IgD-negative memory B cell (primary cell): ENCODE data around the gene LHFPL6. TPM values are rescaled to one million over a fixed set of nuclear protein-coding genes. Genes with fewer than 3 reads are reported as not detected.

ENCODE experiments used
- H3K27ac Mint-ChIP-seq, 3 donors: one replicate each; pipeline ENCODE4 v1.8.0; 2020 to 2022; ENCODE audit warnings: mild to moderate bottlenecking in 3 of 3, mixed read lengths in 3 of 3, moderate library complexity in 1 of 3
- H3K27me3 Mint-ChIP-seq: one replicate; pipeline ENCODE4 v1.8.0; 2021; ENCODE audit warnings: mixed read lengths
- H3K36me3 Mint-ChIP-seq: one replicate; pipeline ENCODE4 v1.8.0; 2020; ENCODE audit warnings: mild to moderate bottlenecking, mixed read lengths
- H3K4me1 Mint-ChIP-seq, 3 donors: one replicate each; pipeline ENCODE4 v1.8.0; 2020 to 2022; ENCODE audit warnings: mixed read lengths in 3 of 3, mild to moderate bottlenecking in 1 of 3
- H3K4me3 Mint-ChIP-seq, 4 donors: one replicate each; pipeline ENCODE4 v1.8.0; 2020 to 2022; ENCODE audit warnings: mild to moderate bottlenecking in 4 of 4, mixed read lengths in 4 of 4, moderate library complexity in 3 of 4
- H3K9me3 Mint-ChIP-seq, 3 donors: one replicate each; pipeline ENCODE4 v1.8.0; 2020 to 2021; ENCODE audit warnings: mixed read lengths in 3 of 3, mild to moderate bottlenecking in 1 of 3
- polyA plus RNA-seq: library from polyadenylated mRNA; unstranded; fragments of 300-500 nt; fragmentation: Illumina TruSeq; gene quantifications from one replicate; pipeline ENCODE4 v1.2.3, GENCODE V29; 2021

The LHFPL6 gene
- polyA plus RNA-seq, 1 donor from 2014 or later, result not detected

DNA sequence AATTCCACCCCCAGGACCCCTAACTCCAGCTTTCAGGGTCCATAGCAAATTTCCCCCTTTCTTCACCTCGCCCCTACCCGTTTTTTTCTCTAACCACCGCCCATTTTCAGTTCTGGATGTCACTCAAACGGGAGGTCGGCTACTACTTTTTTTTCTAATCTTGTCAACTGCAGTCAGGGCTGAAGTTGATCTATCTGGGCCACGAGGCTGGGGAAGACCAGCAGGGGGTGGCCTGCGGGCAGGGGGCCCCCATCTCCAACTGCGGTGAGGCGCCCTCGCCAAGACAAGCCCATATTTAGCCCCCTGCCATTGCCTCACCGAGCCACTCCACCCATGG, 748 bp downstream of the LHFPL6 start:
- H3K4me1 Mint-ChIP-seq, result peaks cover 0 to 10% (median 9%) of the 10 kb centered on the region in 3 donors
- H3K9me3 Mint-ChIP-seq, result no peaks in the 10 kb centered on the region
- peak overlapping the region; percentile 16 to 85 (median 66) for H3K4me3 Mint-ChIP-seq
- H3K27ac Mint-ChIP-seq, result no peak overlapping the region
- H3K36me3 Mint-ChIP-seq, result no peaks in the 10 kb centered on the region
- peaks cover 27% of the 10 kb centered on the region for H3K27me3 Mint-ChIP-seq

DNA sequence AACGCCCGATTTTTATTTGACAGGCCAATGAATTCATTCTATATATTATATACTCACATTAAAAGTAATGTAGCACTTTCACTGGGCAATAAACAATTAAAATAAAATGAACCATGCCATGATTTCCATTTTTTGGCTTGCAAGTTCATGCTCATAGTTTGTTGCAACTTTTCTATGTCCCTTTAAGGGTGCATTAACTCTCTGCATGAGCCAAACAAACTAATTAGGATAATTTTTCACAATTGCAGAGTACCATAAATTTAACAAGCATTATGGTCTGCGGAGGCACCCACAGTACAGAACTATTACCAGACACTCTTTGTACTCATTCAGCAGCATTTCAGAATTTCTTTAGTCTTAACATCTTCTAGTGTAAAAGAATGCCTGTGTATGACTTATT, 1.4 kb downstream of the LHFPL6 start:
- Mint-ChIP-seq H3K9me3 (no peaks in the 10 kb centered on the region), H3K4me3 (peak overlapping the region in 2 of 4 donors; percentile 69 to 85), H3K27ac (no peak overlapping the region), H3K27me3 (peaks cover 25% of the 10 kb centered on the region), H3K36me3 (no peaks in the 10 kb centered on the region), H3K4me1 (peaks cover 0 to 10% (median 9%) of the 10 kb centered on the region in 3 donors)

DNA sequence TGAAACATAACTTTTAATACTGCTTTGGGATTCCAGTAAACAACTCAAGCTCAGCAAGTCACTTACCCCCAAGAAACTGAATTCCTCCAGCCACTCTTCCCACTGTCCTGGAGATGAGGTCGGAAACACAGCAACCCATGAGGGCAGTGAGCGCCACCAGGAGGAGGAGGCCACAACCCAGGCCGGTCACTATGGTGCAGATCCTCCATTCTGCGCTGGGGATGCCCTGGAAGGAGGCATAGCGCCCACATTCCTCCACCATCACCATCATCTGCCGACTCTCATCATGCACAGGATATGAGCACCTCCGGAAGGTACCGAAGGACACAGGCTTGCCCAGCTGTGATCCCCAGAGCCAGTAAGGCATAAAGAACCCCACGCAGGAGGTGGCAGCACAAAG, 2.2 kb downstream of the LHFPL6 start:
- Mint-ChIP-seq H3K9me3 (no peaks in the 10 kb centered on the region), H3K27ac (no peak overlapping the region), H3K4me3 (peak overlapping the region in 1 of 4 donors; percentile 32), H3K27me3 (peaks cover 24% of the 10 kb centered on the region), H3K36me3 (no peaks in the 10 kb centered on the region), H3K4me1 (peaks cover 0 to 10% (median 9%) of the 10 kb centered on the region in 3 donors)

DNA sequence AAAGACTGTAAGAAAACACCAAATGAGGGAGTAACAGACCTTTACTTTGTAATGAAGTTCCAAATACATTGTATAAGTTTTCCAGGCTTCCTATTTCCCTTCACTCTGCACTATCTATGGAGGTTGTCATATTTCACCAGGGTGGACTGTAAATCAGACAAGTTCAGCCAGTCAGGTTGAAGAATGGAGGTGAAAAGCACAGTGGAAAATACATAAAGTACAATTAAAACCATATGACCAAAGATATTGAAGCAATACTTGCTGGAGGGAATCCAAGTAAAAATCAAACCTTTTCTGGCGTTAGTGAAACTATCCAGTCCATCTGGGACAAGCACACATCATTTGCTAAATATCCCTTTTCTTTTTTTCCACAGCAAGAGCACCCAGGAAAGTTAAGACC, 3.2 kb downstream of the LHFPL6 start:
- H3K27me3 Mint-ChIP-seq, result peaks cover 24% of the 10 kb centered on the region
- H3K27ac Mint-ChIP-seq, result no peak overlapping the region
- H3K4me3 Mint-ChIP-seq, result no peak overlapping the region
- no peaks in the 10 kb centered on the region for H3K36me3 Mint-ChIP-seq
- no peaks in the 10 kb centered on the region for H3K9me3 Mint-ChIP-seq
- H3K4me1 Mint-ChIP-seq, result peaks cover 0 to 10% (median 9%) of the 10 kb centered on the region in 3 donors

DNA sequence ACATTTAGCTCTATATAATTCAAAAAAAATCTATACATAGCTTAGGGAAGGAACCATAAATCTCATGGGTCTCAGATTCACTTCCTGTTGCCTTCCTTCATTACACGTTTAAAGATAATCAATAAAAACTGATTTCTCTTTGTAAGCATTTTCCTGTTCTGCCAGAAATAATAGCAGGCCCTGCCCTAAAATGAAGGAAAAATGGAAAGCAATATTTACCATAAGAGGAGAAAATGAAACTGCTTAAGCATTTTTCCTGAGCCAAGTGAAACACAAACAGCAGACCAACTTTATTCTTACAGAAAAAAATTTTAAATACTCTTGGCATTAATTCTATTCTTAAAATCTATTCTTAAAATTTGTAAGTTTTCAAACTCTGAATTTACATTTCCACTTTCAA, 4.0 kb downstream of the LHFPL6 start:
- H3K4me1 Mint-ChIP-seq, result peaks cover 0 to 10% (median 9%) of the 10 kb centered on the region in 3 donors
- H3K36me3 Mint-ChIP-seq, result no peaks in the 10 kb centered on the region
- H3K27ac Mint-ChIP-seq, result no peak overlapping the region
- peaks cover 23% of the 10 kb centered on the region for H3K27me3 Mint-ChIP-seq
- peaks cover 0 to 2% (median 0%) of the 10 kb centered on the region in 3 donors for H3K9me3 Mint-ChIP-seq
- no peak overlapping the region for H3K4me3 Mint-ChIP-seq

DNA sequence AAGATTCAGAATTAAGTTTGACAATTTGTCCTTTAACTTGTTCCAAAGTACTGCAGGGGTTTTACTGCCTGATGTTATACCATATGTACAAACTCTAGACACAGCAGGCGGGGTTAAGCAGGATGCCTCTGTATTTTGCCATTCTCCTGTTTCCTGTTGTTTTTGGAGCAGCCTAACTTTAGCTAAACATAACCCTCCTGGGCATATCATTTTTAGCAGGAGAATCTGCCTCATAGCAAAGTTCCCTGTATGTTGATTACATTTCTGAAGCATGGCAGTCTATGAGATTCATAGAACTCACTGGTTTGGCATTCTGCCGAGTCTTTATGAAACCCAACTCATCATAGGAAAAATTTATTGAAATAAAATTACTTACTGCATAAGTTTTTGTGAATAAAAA, 5.2 kb downstream of the LHFPL6 start:
- no peak overlapping the region for H3K4me3 Mint-ChIP-seq
- peaks cover 1% of the 10 kb centered on the region for H3K36me3 Mint-ChIP-seq
- peaks cover 0 to 3% (median 0%) of the 10 kb centered on the region in 3 donors for H3K9me3 Mint-ChIP-seq
- H3K4me1 Mint-ChIP-seq, result peaks cover 0 to 6% (median 6%) of the 10 kb centered on the region in 3 donors
- H3K27ac Mint-ChIP-seq, result no peak overlapping the region
- H3K27me3 Mint-ChIP-seq, result peaks cover 15% of the 10 kb centered on the region

DNA sequence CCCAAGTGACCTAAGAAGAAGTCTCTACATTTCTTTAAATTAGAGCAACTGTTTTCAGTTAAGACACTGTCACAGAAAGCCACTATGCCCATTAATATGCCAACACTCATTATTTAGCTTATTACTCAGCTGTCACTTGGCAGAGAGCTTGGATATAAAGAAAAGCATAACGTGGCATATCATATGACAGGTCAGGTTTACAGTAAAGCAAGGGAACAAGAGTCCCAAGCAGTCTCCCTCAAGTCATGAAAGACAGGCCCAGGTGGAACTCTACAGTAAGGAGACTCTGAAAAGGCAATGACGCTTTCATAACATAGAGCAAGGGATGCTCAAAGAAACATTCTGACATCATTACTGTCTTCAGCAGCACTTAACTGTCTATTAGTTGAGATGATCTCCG, 6.3 kb downstream of the LHFPL6 start:
- Mint-ChIP-seq H3K4me3 (no peak overlapping the region), H3K4me1 (peaks cover 0 to 2% (median 0%) of the 10 kb centered on the region in 3 donors), H3K9me3 (peaks cover 0 to 3% (median 1%) of the 10 kb centered on the region in 3 donors), H3K36me3 (peaks cover 2% of the 10 kb centered on the region), H3K27ac (no peak overlapping the region), H3K27me3 (peaks cover 8% of the 10 kb centered on the region)

DNA sequence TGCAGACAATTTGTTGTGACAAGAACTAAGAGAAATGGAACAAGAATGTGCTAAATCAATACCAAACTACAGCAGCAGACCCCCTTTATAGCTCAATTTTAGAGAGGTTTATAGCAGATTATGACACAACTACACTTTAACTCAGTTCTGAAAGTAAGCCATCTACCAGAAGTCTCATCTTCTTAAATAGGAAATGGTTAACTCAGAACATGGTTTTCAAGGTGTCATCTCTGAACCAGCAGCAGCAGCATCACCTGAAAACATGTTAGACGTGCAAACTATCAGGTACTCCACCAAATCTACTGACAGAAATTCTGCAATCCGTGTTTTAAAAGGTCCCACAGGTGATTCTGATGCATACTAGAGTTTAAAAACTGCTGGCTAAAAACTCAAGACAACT, 6.8 kb downstream of the LHFPL6 start:
- no peak overlapping the region for H3K27ac Mint-ChIP-seq
- peaks cover 7% of the 10 kb centered on the region for H3K27me3 Mint-ChIP-seq
- peaks cover 0 to 3% (median 1%) of the 10 kb centered on the region in 3 donors for H3K9me3 Mint-ChIP-seq
- H3K36me3 Mint-ChIP-seq, result peaks cover 2% of the 10 kb centered on the region
- no peak overlapping the region for H3K4me3 Mint-ChIP-seq
- H3K4me1 Mint-ChIP-seq, result peaks cover 0 to 2% (median 0%) of the 10 kb centered on the region in 3 donors

DNA sequence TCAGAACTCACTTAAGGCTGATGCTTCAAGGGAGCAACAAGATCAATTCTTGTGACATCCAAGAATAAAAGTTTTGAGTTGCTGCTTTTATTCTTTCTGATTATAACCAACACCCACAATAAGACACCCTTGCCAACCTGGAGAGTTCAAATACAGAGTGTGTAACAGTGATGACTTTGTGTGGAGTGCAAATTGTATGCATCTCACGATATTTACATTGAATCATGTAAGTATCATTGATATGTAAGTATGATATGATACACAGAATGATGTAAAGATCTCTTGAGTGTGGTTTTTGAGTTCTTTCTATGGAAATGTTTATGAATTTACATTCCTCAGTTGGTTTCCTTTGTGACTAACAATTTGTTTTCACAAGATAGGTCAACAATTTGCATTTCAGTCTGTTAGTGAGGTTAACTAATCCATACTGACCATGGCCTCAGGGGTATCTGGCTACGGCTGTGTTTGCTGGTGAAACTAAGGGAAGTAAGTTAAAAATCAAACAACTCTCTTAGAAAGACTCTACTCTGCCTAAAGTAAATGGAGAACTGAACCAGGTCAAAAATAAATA, 12.4 kb downstream of the LHFPL6 start:
- H3K27me3 Mint-ChIP-seq, result peaks cover 3% of the 10 kb centered on the region

DNA sequence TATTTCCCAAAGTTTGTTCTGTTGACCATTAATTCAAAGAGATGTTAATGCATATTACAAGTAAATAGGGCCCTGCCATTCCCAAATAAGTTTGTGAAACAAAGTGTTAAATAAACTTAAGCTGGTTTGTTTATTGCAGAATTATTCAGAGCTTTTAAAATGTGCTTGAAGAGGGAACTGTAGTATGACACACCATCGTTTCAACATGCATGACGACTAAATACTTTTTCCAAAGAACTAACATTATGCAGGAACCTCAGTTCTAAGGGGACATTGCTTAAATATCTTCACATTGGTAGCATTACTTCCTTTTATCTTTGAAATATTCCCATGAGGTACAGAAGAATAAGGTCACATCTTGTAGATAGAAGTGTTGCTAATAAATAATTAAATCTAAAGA, 14.6 kb downstream of the LHFPL6 start:
- H3K4me1 Mint-ChIP-seq, result peaks cover 0 to 4% (median 2%) of the 10 kb centered on the region in 3 donors
- peaks cover 0 to 1% (median 0%) of the 10 kb centered on the region in 3 donors for H3K9me3 Mint-ChIP-seq
- peaks cover 3% of the 10 kb centered on the region for H3K27me3 Mint-ChIP-seq
- H3K4me3 Mint-ChIP-seq, result no peak overlapping the region
- H3K36me3 Mint-ChIP-seq, result peaks cover 2% of the 10 kb centered on the region
- no peak overlapping the region for H3K27ac Mint-ChIP-seq

More for the DNA sequence above, 12.4 kb downstream of the LHFPL6 start:
- H3K4me3 Mint-ChIP-seq, result no peak overlapping the region
- peaks cover 2% of the 10 kb centered on the region for H3K36me3 Mint-ChIP-seq
- H3K27ac Mint-ChIP-seq, result no peak overlapping the region
- peaks cover 0 to 4% (median 2%) of the 10 kb centered on the region in 3 donors for H3K4me1 Mint-ChIP-seq
- H3K9me3 Mint-ChIP-seq, result peaks cover 0 to 3% (median 1%) of the 10 kb centered on the region in 3 donors

DNA sequence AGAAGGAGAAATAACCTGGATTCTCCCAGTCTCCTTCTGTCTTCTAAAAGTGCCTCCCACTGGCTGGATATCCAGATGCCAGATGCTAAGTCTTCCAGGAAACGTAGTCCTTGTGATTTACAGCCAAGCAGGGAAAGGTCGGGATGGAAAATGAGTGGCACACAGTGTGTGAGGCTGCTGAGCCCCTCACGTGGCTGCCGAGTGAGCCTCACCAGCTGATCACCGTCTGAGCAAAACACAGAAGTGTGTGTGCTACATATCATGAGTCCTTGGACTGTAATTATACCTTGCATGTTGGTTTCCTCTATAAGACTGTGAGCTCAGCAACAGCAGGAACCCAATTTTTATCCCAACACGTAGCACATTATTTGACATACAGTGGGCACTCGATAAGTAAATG, 15.1 kb downstream of the LHFPL6 start:
- H3K4me1 Mint-ChIP-seq, result peaks cover 0 to 4% (median 2%) of the 10 kb centered on the region in 3 donors
- no peak overlapping the region for H3K27ac Mint-ChIP-seq
- H3K4me3 Mint-ChIP-seq, result no peak overlapping the region
- H3K36me3 Mint-ChIP-seq, result peaks cover 2% of the 10 kb centered on the region
- peaks cover 3% of the 10 kb centered on the region for H3K27me3 Mint-ChIP-seq
- peaks cover 0 to 1% (median 0%) of the 10 kb centered on the region in 3 donors for H3K9me3 Mint-ChIP-seq

DNA sequence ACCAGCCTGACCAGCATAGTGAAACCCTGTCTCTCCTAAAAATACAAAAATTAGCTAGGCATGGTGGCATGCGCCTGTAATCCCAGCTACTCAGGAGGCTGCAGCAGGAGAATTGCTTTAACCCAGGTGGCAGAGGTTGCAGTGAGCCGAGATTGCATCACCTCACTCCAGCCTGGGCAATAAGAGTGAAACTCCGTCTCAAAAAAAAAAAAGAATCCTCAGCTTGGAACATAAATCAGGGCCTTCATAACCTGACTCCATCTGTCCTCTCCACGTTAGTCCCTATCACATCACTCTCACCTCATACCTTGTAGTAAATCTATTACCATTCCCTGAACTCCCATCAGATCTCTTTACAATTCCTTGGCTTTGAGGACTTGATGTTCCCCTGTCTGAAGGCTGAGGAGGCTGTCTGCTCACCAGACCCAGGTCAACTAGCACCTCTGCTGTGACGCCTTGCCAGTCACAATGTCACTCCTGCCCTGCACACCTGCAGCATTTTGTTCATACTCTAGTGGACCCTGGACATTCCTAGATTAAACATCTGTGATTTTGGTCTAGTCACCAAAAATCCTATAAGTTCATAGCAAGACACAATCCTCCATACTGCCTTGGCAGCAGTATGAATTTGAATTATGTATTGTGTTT, 15.9 kb downstream of the LHFPL6 start:
- Mint-ChIP-seq H3K27ac (no peak overlapping the region), H3K9me3 (no peaks in the 10 kb centered on the region), H3K36me3 (no peaks in the 10 kb centered on the region)

DNA sequence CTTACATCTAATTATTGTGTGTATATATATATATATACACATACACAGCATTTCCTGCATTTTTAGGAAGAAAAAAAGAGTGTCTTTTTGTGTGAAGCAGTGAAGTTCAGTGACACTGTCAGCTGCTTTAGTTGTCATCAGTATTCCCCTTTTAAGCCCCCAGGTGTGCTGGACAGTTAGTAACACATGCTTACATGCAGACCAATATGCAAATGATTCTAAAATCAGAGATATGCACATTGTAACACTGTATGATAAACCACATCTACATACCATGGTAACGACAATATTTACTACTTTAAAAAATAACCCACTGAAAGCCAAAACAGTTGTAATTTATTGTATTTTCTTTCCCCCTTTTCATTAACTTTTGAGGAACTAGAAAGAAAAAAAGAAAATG, 16.8 kb downstream of the LHFPL6 start:
- Mint-ChIP-seq H3K4me1 (peaks cover 0 to 4% (median 2%) of the 10 kb centered on the region in 3 donors), H3K27ac (no peak overlapping the region), H3K9me3 (no peaks in the 10 kb centered on the region), H3K4me3 (no peak overlapping the region), H3K27me3 (peaks cover 3% of the 10 kb centered on the region), H3K36me3 (no peaks in the 10 kb centered on the region)

More for the DNA sequence above, 15.9 kb downstream of the LHFPL6 start:
- H3K4me1 Mint-ChIP-seq, result peaks cover 0 to 4% (median 2%) of the 10 kb centered on the region in 3 donors
- peaks cover 3% of the 10 kb centered on the region for H3K27me3 Mint-ChIP-seq
- H3K4me3 Mint-ChIP-seq, result no peak overlapping the region

DNA sequence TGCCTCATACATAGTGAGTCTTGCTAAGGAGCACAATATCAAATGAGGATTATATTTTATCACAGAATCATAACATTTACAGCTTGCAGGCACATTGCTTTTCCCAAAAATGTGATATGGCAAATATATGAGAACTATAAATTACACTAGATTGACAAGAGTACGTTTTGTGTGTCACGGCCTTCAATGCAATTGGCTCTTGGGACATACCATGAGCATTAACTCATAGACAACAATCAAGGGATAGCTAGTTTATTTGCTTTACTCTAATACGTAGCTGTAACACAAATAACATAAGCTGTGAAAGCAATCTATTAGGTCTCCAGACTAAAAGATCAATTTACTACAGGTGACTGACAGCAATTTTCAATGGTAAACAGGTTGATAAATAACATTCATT, 17.8 kb downstream of the LHFPL6 start:
- H3K4me3 Mint-ChIP-seq, result no peak overlapping the region
- H3K27ac Mint-ChIP-seq, result no peak overlapping the region
- H3K27me3 Mint-ChIP-seq, result peaks cover 3% of the 10 kb centered on the region
- no peaks in the 10 kb centered on the region for H3K36me3 Mint-ChIP-seq
- peaks cover 0 to 4% (median 2%) of the 10 kb centered on the region in 3 donors for H3K4me1 Mint-ChIP-seq
- no peaks in the 10 kb centered on the region for H3K9me3 Mint-ChIP-seq

DNA sequence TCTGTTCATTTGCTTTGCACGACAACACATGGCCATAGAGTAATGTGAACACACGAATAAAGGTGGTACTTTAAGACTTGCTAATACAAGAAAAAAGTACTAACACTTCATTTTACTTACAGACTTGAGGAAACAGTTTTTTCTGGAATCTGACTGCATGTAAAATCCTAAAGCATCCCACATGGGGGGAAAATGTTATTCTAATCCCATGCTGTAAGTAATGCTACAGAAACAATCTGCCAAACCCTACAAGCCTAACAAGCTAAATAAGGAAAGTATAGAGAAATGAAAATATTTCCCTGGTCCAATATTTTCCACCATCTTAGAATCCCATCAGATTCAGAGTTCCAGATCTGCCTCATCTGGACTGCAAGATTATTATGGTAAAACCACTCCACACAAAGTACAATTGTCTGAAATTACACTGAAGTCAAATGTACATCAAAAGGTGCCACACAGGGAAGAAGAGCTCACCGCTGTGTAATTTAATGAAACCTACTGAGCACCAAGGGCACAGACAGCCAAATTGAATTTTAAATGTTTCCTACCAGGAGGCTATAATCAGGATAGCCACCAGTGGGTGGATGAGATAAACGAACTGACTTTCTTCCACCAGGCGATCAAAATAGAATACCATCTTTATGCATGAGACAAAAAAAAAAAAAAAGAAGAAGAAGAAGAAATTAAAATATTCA, 22.0 kb downstream of the LHFPL6 start:
- Mint-ChIP-seq H3K9me3 (no peaks in the 10 kb centered on the region), H3K27me3 (peaks cover 1% of the 10 kb centered on the region), H3K27ac (no peak overlapping the region)

More for the DNA sequence above, 22.0 kb downstream of the LHFPL6 start:
- no peaks in the 10 kb centered on the region for H3K4me1 Mint-ChIP-seq
- no peak overlapping the region for H3K4me3 Mint-ChIP-seq
- H3K36me3 Mint-ChIP-seq, result no peaks in the 10 kb centered on the region
